GM12865 (cell line): Measurements from ENCODE around the gene MPIG6B.

Source experiments
- DNase-seq: peaks from one replicate; pipeline ENCODE4 v3.0.0; 2010; ENCODE audit warnings: low read depth
- H3K4me3 ChIP-seq: 2 replicates; pipeline ENCODE4 v1.5.1; 2011; ENCODE audit warnings: mild to moderate bottlenecking, low read depth, low read length, control low read depth
- TF ChIP-seq, protein P1 (sequence below): IDR thresholded peaks from 2 replicates; pipeline ENCODE4 v1.5.1; 2011; ENCODE audit warnings: low read length, control low read depth, low read depth, inconsistent platforms; ENCODE audit not compliant: insufficient read depth; ENCODE audit errors: missing control alignments

Gene MPIG6B

DNA sequence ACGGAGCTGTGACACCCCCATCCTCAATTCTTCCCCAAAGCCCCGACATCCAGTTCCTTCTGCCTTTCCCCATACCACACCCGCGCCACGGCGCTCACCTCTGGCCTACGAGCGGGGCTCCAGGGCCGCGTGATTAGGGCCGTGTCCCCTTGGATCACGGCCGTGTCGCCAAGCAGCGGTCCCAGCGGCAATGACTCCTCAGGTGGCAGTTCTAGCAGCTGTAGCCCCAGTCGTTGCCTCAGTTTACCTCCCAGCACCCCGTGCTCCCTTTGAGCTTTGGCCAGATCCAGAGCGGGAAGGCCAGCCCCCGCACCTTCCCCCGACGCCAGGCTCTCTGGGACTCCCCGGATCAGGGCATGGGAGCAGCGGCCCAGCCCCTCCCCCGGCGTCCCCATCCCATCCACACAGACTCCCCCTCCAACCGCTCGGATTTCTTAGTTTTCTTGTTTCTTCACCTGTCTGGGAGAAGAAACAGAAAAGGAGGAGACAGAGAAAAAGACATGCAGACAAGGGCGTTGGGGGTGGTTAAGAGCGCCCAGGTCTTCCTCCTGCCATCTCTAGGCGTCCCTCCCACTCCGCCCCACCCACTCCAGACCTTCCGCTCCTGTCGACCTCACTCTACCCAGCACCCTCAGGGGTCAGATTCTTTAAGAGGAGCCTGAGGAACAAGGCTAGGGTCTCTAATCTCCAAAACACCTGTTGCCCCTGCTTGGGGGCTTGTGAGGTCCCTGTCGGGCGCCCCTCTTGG is 5.8 kb downstream of the MPIG6B start, which contains the start of gene DDAH2:
Gene DDAH2, minus strand, starts transcription at position 533 of the 748 bp plus-strand sequence. Its CDS starts 138 bp downstream, at position 395.
- TF ChIP-seq, protein P1, sequence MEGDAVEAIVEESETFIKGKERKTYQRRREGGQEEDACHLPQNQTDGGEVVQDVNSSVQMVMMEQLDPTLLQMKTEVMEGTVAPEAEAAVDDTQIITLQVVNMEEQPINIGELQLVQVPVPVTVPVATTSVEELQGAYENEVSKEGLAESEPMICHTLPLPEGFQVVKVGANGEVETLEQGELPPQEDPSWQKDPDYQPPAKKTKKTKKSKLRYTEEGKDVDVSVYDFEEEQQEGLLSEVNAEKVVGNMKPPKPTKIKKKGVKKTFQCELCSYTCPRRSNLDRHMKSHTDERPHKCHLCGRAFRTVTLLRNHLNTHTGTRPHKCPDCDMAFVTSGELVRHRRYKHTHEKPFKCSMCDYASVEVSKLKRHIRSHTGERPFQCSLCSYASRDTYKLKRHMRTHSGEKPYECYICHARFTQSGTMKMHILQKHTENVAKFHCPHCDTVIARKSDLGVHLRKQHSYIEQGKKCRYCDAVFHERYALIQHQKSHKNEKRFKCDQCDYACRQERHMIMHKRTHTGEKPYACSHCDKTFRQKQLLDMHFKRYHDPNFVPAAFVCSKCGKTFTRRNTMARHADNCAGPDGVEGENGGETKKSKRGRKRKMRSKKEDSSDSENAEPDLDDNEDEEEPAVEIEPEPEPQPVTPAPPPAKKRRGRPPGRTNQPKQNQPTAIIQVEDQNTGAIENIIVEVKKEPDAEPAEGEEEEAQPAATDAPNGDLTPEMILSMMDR: no peak
- no peak for DNase-seq
- peak within 1 kb of the TSS; percentile 49 for H3K4me3 ChIP-seq

DNA sequence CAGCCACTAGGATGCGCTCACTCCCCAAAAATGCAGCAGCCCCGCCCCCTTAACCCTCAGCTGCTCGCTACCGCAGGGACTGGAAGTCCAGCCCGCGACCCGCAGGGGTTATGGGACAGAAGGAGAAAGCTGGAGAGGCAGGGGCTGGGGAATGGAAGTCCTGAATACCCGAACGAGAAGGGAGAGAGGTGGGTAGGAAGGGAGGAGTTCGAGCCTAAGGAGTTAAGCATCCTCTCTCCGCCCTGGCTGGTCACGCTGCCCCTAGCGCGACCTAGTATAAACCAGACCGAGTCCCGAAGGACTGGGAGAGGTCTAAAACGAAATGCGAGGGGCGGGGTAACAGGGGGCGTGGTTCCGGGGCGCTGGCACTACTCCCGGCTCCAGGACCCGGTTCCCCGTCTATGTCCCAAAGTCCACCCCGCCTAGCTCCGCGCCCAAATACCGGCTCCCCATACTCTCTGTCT is 6.4 kb downstream of the MPIG6B start:
- TF ChIP-seq, protein P1: peak; percentile 75
- H3K4me3 ChIP-seq: peak overlapping the region; percentile 49
- peak; percentile 88 for DNase-seq

DNA sequence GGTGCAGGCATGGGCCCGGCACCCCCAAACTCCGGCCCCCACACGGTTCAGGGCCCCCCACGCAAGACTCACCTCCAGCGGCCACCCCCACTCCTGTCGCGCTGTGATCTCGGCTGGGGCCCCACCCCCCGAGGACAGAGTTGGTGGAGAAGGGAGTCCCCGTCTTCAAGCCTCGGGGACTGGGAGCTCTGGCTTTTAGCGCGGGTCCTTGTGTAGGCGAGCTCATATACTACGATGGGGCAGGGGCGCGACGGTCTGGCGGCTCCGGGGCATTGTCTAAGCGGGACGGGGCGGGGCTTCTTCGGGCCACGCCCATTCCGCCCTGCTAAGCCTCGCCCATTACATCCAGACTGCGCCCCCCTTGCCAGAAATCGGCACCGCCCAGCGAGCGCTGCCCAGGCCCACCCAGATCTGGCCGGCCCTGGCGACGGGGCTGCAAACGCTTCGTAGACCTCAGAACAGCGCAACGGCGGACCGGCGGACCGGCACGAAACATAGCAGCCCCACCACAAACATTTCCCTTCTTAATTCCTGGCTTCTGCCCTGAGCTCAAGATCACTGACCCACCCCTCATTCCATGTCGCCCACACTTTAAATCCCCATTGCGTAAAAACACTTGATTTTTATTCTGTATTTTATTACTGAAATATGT is 6.9 kb downstream of the MPIG6B start:
- peak overlapping the region; percentile 49 for H3K4me3 ChIP-seq
- TF ChIP-seq, protein P1: no peak

DNA sequence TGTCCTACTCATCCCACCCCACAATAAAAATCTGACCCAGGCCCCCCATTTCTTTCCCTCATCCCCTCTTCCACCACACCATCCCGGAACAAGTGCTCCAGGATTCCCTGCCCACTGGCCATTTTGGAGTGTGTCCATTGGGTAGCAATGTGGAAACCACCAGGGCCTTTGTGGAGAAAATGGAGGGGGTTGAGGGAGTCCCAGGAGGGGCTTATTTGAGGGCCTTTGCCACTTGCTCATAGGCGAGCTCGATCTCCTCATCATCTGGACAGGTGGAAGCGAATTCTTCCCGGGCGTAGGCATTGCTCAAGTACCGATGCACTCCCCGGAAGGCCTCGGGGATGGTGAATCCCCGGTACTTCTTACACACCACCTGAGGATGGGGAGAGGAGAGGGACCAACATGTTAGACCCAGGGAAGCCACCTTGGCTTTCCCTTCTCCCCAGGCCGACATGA is 7.5 kb downstream of the MPIG6B start:
- TF ChIP-seq, protein P1: no peak
- no peak for DNase-seq
- no peak overlapping the region for H3K4me3 ChIP-seq

More for the DNA sequence above, 6.9 kb downstream of the MPIG6B start:
- DNase-seq: peak; percentile 78

DNA sequence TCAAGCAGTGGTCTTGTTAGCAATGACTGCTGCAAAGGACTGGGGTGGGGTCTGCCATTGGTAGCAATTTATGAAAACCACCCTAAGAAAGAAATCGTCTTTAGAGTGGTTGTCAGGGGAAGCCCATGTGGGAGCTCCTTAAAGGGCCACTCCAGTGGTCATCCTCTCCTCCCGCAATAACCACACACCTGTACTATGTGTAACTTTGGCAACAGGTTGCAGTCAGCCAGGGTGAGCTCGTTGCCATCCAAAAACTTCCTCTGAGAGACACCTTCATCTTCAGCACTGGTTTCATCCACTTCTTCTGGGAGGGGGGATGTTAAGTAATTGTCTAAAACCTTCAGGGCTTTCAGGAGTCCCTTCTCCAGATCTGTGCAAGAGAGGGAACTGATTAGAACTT is 8.9 kb downstream of the MPIG6B start:
- DNase-seq: no peak
- TF ChIP-seq, protein P1: no peak
- no peak overlapping the region for H3K4me3 ChIP-seq

DNA sequence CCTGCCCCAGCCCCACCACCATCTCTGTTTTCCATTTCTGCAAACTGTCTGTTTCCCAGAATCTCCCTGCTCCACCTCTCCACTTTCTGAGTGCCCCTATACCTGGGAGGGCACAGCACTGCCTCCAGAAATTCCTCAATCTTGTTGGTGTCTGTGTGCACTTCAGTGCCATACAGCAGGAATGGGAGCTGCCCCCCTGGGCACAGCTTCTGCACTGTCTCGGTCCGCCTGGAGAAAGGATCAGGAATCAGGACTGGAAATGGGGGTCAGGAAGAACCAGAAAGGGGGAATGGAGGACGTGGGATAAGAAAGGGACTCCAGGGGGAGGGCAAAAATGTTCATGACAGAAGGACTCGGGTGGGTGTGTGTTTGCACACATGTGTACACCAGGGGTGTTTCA is 10.6 kb downstream of the MPIG6B start:
- TF ChIP-seq, protein P1: no peak
- H3K4me3 ChIP-seq: no peak overlapping the region
- DNase-seq: no peak
